Testis (tissue), 3 donors: Measurements from ENCODE around the gene KIF1A. TPM values are rescaled to one million over a fixed set of nuclear protein-coding genes. Genes with fewer than 3 reads are reported as not detected.
"Not testable (repeated sequence)": the region's sequence is repeated elsewhere in the genome, so short reads cannot be mapped to it uniquely, and the experiment has no call there.

Experiments used
- DNase-seq: peaks from one replicate; pipeline ENCODE4 v3.0.0-alpha.2; 2019
- H3K27ac ChIP-seq, 2 donors: fragments of 200-600 bp; sonication (generic); one replicate each; pipeline ENCODE4 v1.5.1; 2019
- H3K27me3 ChIP-seq: fragments of 200-600 bp; sonication (generic); one replicate; pipeline ENCODE4 v1.5.1; 2019
- H3K36me3 ChIP-seq: fragments of 200-600 bp; sonication (generic); one replicate; pipeline ENCODE4 v1.5.1; 2017; ENCODE audit warnings: low read depth; ENCODE audit errors: missing control alignments
- H3K4me1 ChIP-seq: fragments of 200-600 bp; sonication (generic); one replicate; pipeline ENCODE4 v1.5.1; 2019
- H3K4me3 ChIP-seq, 2 donors: fragments of 200-600 bp; sonication (generic); one replicate each; pipeline ENCODE4 v1.5.1; 2017 to 2019
- H3K9me3 ChIP-seq: fragments of 200-600 bp; sonication (generic); one replicate; pipeline ENCODE4 v1.5.1; 2017
- POLR2A ChIP-seq: fragments of 450-650 bp; IDR thresholded peaks from one replicate; pipeline ENCODE4 v1.6.1; 2017; ENCODE audit warnings: antibody characterized with exemption, mild to moderate bottlenecking, moderate library complexity
- WGBS, 2 donors: methylation state at CpG; one replicate each; pipeline ENCODE4 v1.1.5; 2018; 5-methylcytosine and 5-hydroxymethylcytosine counted together
- intact Hi-C: fragments of 100-400 bp; cut with DNase I; formaldehyde crosslinking; loops from one replicate; pipeline ENCODE4 v1.15.1; 2023; ENCODE audit warnings: low total_unique reads
- polyA plus RNA-seq: library from polyadenylated mRNA; stranded (reverse); fragments of 350-450 nt; fragmentation: Illumina TruSeq; extraction: RNeasy Lipid Tissue Mini Kit (QIAGEN cat#74804); gene quantifications from one replicate; pipeline ENCODE4 v1.2.3, GENCODE V29; 2014; ENCODE audit warnings: low read depth, low replicate concordance; ENCODE audit not compliant: insufficient read depth
- total RNA-seq, 2 donors: library from RNA; depleted of rRNA; stranded (reverse); fragments of >200 nt; gene quantifications; one replicate each; pipeline ENCODE4 v1.2.3, GENCODE V29; 2016
- TF ChIP-seq, protein P1 (sequence below), 3 experiments: fragments of 450-650 bp in 2 of 3; fragments of 200-600 bp in 1 of 3; sonication (generic) in 1 of 3; IDR thresholded peaks; one replicate each; pipeline ENCODE4 v1.5.1; 2016 to 2019; ENCODE audit warnings: antibody characterized with exemption in 3 of 3, mild to moderate bottlenecking in 2 of 3, moderate library complexity in 1 of 3

The KIF1A gene
- total and polyA plus RNA-seq, 3 donors from 2014 or later: 33.5 to 42.1 (median 37.0) TPM

DNA sequence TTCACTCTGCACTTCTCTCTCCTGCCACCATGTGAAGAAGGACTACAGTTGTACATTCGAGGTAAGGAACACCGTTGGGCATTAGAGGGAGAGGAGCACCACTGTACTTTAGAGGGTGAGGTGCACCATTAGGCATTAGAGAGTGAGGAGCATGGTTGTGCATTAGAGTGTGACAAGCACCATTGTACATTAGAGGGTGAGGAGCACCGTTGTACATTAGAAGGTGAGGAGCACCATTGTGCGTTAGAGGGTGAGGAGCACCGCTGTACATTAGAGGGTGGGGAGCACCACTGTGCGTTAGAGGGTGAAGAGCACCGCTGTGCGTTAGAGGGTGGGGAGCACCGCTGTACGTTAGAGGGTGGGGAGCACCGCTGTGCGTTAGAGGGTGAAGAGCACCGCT lies 27.8 kb upstream of the KIF1A start:
- intact Hi-C loops: no loop called here
- H3K36me3 ChIP-seq: no peaks in the 10 kb centered on the region

DNA sequence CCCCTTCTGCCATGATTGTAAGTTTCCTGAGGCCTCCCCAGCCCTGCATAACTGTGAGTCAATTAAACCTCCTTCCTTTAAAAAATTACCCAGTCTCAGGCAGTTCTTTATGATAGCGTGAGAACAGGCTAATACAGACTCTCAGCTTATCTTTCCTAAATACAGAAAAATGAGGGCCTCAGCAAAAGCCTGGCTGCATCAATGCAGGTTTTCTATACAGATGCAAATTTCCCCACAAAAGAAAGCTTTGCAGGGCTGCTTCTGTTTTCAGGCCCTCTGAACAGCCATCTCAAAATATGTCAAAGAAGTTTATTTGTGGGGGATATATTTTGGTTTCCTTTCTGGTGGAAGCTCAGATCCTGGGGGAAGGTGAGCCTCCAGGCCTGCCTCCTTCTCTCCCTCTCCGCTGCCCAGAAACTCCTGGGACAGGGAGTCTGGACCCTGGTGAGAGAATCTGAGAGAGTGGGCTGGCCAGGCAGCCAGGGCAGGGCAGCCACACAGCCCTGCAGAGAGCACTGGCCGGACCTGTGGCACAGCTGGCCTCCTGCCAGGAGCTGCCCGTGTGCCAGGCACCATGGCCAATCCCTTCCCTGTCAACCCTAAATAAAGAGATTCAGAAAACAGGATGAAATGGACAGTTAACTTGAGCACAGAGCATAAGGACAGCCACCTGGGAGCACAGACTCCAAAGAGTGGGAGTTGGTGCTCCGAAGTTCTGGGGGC lies 27.0 kb upstream of the KIF1A start:
- H3K27me3 ChIP-seq: no peaks in the 10 kb centered on the region
- H3K36me3 ChIP-seq: no peaks in the 10 kb centered on the region
- 77 to 79% methylated on average over 5 of the region's 5 CpGs for WGBS, 2 donors
- intact Hi-C loops: no loop called here
- H3K27ac ChIP-seq: no peak overlapping the region
- no peaks in the 10 kb centered on the region for H3K9me3 ChIP-seq
- H3K4me3 ChIP-seq: no peak overlapping the region
- no peak for DNase-seq
- no peaks in the 10 kb centered on the region for H3K4me1 ChIP-seq
- TF ChIP-seq, protein P1, sequence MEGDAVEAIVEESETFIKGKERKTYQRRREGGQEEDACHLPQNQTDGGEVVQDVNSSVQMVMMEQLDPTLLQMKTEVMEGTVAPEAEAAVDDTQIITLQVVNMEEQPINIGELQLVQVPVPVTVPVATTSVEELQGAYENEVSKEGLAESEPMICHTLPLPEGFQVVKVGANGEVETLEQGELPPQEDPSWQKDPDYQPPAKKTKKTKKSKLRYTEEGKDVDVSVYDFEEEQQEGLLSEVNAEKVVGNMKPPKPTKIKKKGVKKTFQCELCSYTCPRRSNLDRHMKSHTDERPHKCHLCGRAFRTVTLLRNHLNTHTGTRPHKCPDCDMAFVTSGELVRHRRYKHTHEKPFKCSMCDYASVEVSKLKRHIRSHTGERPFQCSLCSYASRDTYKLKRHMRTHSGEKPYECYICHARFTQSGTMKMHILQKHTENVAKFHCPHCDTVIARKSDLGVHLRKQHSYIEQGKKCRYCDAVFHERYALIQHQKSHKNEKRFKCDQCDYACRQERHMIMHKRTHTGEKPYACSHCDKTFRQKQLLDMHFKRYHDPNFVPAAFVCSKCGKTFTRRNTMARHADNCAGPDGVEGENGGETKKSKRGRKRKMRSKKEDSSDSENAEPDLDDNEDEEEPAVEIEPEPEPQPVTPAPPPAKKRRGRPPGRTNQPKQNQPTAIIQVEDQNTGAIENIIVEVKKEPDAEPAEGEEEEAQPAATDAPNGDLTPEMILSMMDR (IDR thresholded peaks at IDR 0.05): no peak
- no peak for TF ChIP-seq POLR2A

More for the DNA sequence above, 27.8 kb upstream of the KIF1A start:
- H3K9me3 ChIP-seq: no peaks in the 10 kb centered on the region
- H3K4me3 ChIP-seq: no peak overlapping the region
- no peak overlapping the region for H3K27ac ChIP-seq
- no peaks in the 10 kb centered on the region for H3K4me1 ChIP-seq
- TF ChIP-seq, protein P1 (IDR thresholded peaks at IDR 0.05): no peak
- TF ChIP-seq POLR2A: no peak
- no peak for DNase-seq
- no peaks in the 10 kb centered on the region for H3K27me3 ChIP-seq
- 83 to 90% methylated on average over 13 of the region's 13 CpGs for WGBS, 2 donors

DNA sequence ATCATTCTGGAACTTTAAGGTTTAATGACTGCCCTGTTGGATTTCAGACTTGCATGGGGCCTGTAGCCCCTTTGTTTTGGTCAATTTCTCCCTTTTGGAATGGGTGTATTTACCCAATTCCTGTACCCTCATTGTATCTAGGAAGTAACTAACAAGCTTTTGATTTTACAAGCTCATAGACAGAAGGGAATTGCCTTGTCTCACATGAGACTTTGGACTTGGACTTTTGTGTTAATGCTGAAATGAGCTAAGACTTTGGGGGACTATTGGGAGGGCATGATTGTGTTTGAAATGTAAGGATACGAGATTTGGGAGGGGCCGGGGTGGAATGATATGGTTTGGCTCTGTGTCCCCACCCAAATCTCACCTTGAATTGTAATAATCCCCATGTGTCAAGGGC lies 26.3 kb upstream of the KIF1A start:
- H3K36me3 ChIP-seq, H3K27me3 ChIP-seq, H3K4me1 ChIP-seq, intact Hi-C loops, DNase-seq, H3K9me3 ChIP-seq, H3K4me3 ChIP-seq, H3K27ac ChIP-seq: not testable (repeated sequence)
- 69 to 82% methylated on average over 2 of the region's 2 CpGs for WGBS, 2 donors

DNA sequence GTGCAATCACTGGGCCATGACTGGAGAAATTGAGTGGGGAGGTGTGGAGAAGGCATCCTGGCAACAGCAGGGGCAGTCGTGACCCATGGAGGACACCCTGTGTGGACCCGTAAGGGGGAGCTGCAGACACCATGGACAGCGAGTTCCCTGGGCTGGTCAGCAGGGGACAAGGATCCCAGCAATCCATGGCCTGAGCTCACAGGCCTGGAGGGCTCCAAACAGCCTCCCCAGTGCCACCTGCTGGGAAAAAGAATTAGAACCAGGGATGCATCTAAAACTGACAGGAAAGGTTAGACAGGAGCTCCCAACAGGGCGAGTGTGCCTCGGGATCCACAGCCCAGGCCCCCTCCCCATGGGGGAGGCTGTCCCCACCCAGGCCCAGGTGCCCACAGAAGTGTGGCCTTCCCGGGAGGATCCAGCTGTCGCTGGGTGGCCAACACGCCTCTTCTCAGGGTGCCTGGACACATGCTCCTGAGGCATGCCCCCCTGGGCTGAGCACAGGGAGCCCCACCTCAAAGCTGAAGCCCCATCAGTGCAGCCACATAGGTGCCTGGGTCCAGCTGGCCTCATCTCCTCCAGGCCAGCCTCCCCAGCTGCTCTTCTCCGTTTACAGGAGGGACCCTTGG lies 20.5 kb upstream of the KIF1A start:
- no peak for TF ChIP-seq POLR2A
- TF ChIP-seq, protein P1 (IDR thresholded peaks at IDR 0.05): peak; percentile 48 to 71 (median 65)
- no peak overlapping the region for H3K4me3 ChIP-seq
- 25 to 53% methylated on average over 3 to 9 of the region's 9 CpGs for WGBS, 2 donors
- H3K36me3 ChIP-seq: no peaks in the 10 kb centered on the region
- no peaks in the 10 kb centered on the region for H3K27me3 ChIP-seq
- peaks cover 7% of the 10 kb centered on the region for H3K4me1 ChIP-seq
- peak; percentile 85 for DNase-seq
- intact Hi-C loops: no loop called here
- H3K27ac ChIP-seq: no peak overlapping the region
- no peaks in the 10 kb centered on the region for H3K9me3 ChIP-seq

DNA sequence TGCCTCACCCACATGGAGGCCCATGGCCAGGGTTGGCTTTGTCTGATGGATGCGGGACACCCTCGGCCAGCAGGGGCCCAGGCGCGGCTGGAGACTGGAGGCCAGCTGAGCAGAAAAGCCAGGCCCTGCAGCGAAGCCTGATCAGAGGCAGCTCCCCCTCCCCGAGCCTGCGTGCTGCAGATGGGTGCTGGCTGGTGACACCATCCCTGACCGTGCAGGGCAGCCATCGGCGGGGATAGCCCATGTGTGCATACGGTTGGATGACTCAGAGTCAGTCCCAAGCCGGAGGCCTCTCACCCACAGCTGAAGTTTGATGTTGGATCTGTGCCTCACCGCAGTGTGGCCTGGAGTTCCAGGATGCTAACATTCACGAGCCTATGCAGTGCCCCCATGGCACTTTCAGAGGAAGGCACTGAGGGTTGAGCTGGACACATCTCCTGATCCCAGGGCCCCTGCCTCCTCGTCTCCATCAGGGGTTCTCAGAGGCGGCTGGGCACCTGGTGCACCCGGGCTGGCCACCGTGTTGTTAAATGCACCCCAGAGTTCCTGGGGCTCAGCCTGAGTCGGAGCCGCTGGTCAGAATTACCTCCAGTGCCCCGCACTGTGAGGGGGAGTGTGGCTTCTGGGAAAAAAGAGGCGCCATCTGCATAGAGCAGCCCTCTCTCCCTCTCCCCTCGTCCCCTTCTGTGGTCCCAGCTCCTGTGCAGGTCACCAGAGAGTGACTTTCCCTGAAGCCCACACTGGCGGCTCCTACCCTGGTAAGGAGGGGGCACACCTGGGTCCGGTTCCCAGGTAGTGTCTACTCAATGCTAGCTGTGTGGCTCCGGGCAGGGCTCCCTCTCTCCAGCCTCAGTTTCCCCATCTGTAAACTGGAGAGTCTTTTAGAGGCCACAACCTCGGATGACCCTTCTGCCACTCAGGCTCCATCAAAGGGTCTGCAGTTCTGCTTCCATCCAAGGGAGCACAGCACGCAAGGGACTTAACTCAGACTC lies 19.4 kb upstream of the KIF1A start:
- 87 to 90% methylated on average over 11 to 28 of the region's 28 CpGs for WGBS, 2 donors
- H3K27me3 ChIP-seq: no peaks in the 10 kb centered on the region
- intact Hi-C loops: no loop called here
- no peaks in the 10 kb centered on the region for H3K9me3 ChIP-seq
- H3K27ac ChIP-seq: no peak overlapping the region
- TF ChIP-seq POLR2A: no peak
- TF ChIP-seq, protein P1 (IDR thresholded peaks at IDR 0.05): no peak
- DNase-seq: no peak
- no peak overlapping the region for H3K4me3 ChIP-seq
- H3K36me3 ChIP-seq: no peaks in the 10 kb centered on the region
- H3K4me1 ChIP-seq: peaks cover 7% of the 10 kb centered on the region
